GM20431 (cell line): ENCODE measurements around the gene KLHL29.

Experiments used
- in situ Hi-C: fragments of 300-500 bp; cut with MseI, MboI; formaldehyde crosslinking; loops from one replicate; pipeline ENCODE4 v1.15.0; 2020; ENCODE audit warnings: low sequenced_read_pairs; ENCODE audit not compliant: unreplicated experiment

The KLHL29 gene

GRCh38 chr2:23523373-23524260 is 138.6 kb downstream of the KLHL29 start:
- in situ Hi-C loops, result no loop called here

GRCh38 chr2:23524261-23524706 is 139.3 kb downstream of the KLHL29 start:
- in situ Hi-C loops, result no loop called here

GRCh38 chr2:23525137-23525765 is 140.3 kb downstream of the KLHL29 start:
- in situ Hi-C loops, result no loop called here

- in situ Hi-C loops, result no loop called here
Observed at GRCh38 chr2:23526114-23526513, 141.1 kb downstream of the KLHL29 start.

- in situ Hi-C loops, result no loop called here
Observed at GRCh38 chr2:23526835-23527790, 142.1 kb downstream of the KLHL29 start.

GRCh38 chr2:23528171-23528570 is 143.2 kb downstream of the KLHL29 start:
- in situ Hi-C loops, result no loop called here

DNA sequence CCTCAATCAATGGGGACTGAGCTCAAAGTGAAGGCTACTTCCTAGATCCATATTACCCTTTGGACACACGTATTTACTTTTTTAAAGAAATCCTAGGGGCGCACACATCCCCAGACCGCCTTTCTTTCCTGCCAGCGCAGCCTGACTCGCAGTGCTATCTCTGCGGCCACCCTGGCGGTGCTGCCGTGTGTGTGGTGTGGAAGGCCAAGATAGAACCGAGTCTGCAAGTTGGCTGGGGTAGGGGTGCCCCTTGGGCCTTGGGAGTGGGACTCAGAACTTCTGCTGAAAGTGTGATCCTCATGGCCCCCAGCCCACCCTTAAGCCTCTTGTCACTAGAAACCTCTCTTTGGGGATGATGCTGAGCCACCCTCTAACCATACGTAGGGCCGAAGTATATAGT is 143.7 kb downstream of the KLHL29 start:
- in situ Hi-C loops, result no loop called here

DNA sequence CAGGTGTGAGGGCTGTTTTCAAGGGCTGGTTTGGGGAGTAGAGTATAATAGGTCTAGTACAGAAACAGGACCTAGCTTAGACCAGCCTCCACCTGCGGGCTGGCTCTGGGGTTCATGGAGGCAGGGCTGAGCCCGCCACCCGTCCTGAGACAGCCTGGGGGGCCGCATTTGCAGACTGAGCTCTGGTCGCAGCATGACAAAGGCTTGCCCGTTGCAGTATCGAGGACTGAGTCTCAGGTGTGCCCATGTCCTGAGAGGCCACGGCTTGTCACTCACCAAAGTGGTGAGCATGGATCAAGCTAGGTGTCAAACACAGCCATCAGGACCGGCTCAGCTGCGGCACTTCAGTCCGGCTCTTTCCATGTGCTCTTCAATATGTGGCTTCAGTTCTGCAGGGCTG is 144.7 kb downstream of the KLHL29 start:
- in situ Hi-C loops, result no loop called here

GRCh38 chr2:23530206-23530908 is 145.4 kb downstream of the KLHL29 start:
- in situ Hi-C loops, result no loop called here

DNA sequence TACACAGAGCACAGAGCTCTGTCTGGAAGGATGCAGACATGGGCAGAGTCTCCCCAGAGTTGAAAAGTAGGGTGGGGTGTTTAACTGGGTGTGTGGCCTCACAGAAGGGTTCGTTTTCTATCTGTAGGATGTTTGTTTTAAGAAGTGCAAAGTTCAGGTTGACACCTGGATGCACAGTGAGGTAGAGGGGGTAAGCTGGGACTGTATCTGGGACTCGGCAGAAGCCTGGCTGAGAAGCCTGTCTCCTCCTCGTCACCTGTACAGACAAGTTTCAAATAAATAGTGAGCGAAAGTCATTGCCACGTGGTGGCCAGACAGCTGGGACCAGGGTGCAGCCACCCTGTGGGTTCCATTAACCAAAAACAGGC is 145.9 kb downstream of the KLHL29 start:
- in situ Hi-C loops, result no loop called here

DNA sequence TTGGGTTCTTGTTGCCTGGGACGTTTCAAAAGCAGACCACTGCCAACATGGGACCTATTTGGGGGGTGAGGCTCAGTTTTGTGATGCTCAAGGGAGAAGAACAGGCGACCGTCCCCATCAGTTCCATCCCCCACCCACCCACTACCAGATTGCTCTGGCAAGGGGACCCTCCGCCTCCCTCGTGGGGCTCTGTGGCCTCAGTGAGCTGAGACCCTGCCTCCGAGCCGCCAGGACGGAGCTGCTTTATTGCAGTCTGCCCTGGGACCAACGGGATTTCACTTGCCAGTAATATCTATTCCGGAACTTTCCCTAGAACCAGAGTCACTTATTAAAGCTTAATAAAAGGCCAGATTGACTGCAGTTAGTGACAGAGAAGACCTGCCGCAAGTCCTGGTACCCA is 146.3 kb downstream of the KLHL29 start:
- in situ Hi-C loops, result no loop called here

DNA sequence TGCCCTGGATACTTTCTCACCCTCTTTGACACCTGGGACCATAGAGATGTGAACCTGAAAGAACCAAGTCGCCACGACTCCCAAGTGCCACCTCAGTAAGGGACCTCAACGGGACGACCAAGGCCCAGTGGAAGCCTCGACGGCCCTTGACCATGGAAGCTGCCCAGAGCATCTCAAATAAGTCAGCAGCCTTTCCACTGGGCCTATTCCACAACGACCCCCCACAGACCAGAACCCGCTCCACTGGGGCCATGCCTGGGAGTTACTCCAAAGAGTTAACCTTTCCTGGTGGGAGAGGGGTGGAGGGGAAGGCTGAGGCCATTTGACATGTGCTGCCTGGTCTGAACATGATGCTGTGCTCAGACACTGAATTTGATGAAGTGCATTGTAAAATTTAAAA is 146.9 kb downstream of the KLHL29 start:
- in situ Hi-C loops, result no loop called here

- in situ Hi-C loops, result no loop called here
Observed at GRCh38 chr2:23532391-23533337, 147.7 kb downstream of the KLHL29 start.

- in situ Hi-C loops, result no loop called here
Observed at GRCh38 chr2:23533338-23533695, 148.3 kb downstream of the KLHL29 start.

DNA sequence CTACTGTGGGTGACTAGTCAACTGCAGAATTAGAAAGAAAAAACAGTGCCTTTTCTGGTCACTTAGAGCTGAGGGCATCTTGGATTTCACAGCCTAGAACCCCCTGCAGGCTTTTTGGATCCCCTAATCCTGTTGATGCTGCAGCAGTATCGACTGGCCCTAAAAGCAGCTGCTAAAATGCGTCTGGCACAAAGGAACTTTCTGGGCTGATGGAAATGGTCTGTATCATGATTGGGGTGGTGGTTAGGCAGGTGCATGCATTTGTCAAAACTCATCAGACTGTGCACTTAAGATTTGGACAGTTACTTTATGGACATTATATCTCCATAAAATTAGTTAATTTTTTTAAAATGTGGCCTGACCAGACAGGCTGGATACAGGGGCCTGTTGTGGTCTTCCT is 149.8 kb downstream of the KLHL29 start:
- in situ Hi-C loops, result no loop called here

GRCh38 chr2:23536326-23536725 is 151.3 kb downstream of the KLHL29 start:
- in situ Hi-C loops, result no loop called here

DNA sequence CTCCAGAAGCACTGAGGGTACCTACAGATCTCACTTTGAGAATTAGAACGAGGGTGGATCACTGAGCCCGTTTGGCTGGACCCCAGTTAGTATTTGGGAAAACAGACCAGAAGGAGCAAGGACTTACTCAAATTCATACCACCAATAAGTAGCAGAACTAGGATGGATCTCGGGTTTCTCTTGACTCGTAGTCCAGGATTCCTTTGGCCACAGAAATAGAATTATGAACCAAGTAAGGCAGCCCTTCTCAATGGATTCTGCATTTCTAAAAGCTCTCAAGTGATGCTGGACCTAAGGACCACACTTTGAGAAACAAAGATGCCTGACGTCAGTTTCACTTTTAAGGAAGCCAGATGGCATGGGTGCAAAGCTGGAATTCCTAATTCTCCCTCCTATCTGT is 153.0 kb downstream of the KLHL29 start:
- in situ Hi-C loops, result no loop called here

DNA sequence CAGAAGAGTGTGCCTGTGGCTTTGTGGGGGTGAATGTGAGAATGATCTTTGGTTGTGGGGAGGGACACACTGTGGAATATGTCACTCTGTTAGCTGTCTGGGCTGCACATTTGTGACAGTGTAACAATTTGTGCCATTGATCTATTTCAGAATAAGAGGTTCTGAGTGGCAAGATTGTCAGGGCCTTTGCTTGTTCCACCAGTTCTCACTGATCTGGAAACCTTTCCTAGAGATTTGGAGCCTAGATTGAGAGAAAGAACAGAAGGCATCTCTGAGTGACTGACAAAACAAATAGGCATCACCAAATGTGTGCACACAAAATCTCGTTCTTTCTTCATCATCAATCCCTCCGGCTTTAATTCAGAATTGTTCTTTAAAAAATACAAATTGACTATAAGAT is 153.6 kb downstream of the KLHL29 start:
- in situ Hi-C loops, result no loop called here

DNA sequence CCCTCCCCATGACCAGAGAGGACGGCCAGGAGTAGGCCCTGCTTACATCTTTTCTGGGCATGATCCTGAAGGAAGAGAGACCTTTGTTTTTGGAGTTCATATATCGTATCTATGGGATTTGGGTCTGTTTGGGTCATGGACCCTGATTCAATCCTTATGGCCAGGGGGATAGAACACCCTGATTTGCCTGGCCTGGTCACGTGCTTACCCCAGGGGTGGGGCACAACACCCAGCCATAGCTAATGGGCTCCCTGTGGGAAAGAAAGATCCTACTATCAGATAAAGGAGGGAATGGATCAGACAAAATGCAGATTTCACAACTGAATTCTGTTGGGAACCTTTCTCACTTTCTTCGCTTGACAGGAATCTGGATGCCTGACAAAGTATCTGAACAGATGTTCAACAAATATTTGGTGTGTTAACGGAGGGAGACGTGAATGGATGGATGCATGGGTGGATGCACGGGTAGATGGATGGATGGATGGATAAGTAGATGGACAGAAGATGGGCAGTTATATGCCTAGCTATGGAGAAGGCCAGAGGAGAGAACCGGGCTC is 155.9 kb downstream of the KLHL29 start:
- in situ Hi-C loops, result no loop called here
